NCI-H226 (cell line): ENCODE measurements around the gene USE1.

Source experiments
- DNase-seq: peaks from one replicate; pipeline ENCODE4 v3.0.0-alpha.2; 2015

The USE1 gene

DNA sequence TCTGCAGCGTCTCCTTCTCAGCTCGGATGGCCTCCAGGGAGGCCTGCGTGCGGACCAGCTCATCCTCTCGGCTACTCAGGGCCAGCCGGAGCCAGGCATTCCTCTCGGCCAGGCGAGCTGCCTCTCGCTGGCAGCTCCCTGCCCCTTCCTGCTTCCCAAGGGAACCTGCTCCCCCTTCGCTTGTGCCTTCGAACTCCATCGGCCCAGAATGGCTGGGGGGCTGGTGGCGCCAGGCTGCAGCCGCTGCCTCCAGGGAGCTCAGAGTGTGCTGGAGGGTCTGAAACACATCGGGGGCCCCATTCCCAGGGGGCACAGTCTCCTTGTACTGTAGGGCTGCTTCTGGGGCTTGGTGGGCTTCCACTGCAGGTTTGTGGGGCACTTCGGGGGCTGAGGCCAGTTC lies 47.4 kb downstream of the USE1 start:
- DNase-seq = no peak

DNA sequence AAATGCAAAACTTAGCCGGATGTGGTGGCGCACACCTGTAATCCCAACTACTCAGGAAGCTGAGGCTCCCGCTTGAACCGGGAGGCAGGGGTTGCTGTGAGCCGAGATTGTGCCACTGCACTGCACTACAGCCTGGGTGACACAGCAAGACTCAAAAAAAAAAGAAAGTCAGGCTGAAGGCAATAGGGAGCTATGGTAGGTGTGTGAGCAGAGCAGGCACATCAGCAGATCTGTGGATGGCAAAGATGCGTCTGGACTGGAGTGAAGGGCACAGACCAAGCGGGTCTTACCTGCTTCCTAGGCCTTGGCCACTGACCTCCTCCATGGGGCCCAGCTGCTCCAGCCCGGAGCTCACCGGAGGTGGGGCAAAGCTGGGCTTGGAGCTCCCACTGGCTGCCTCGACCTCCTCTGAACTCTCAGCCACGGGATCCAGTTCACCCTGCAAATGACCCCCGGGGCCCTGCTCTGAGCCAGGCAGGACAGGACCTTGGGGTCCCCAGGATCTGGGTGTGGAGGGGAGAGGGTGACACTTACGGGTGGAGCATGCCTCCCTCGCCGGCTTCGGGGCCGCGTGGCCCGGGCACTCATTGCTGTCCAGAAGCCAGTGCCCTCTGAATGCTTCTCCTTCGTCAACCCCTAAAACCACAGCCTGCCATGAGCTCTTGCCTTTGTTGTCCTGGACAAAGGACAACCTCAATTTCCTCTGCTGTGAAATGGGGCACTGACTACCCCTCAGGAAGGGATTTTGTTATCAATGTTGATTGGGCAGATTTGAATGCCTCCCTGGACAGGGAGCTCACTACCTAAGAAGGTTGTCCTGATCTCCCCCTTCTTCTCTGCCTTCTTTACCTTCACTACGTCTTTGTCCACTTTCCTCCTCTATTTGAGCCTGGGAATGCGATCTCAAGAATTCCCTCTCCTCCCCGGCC lies 48.8 kb downstream of the USE1 start:
- DNase-seq = no peak

DNA sequence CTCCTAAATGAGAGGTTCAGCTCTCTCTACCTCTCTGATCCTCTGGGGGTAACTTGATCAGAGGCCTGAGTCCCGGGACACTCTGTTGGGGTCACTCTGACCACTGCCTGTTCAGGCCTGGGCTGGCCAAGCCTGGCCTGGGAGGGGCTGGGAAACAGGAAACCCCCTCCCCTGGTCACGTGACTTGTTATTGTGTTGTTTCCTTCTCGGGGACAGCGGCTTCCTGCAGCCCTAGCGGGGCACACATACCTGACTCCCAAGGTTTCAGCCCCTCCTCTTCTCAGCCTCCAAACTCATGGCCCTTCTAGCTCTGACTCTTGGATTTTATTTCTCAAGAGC lies 49.5 kb downstream of the USE1 start, which contains the start of gene USHBP1:
Gene USHBP1 (minus strand): TSS at position 105 of the 339 bp plus-strand sequence. CDS start 446 bp downstream, outside the sequence.
- no peak for DNase-seq

DNA sequence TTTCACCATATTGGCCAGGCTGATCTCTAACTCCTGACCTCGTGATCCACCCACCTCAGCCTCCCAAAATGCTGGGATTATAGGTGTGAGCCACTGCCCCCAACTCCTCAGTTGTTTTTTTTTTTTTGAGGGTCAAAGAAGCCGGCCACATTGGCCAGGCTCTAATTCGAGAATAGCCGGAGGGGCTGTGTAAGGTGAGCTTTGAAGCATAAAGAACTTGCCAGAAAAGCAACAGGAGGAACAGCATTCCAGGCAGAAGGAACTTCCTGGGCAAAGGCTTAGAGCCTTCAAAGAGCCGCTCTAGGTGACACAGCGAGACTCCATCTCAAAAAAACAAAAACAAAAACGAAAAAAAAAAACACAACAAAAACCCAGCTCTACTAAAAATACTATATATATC lies 50.9 kb downstream of the USE1 start:
- no peak for DNase-seq

DNA sequence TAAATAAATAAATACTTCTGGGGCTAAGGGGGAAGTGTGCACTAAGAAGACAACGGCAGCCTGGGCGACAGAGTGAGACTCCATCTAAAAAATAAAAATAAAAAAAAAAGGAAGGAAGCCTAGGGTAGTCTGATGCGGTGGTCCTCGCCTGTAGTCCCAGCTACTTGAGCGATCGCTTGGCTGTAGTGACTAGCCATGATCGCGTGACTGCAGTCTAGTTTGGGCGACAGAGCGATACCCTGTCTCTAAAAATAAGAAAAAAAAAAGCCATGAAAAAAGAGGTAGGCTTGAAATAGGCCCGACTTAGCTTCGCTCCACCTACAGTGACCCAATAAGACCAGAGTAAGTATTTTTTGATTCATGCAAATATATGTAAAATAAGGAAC lies 51.4 kb downstream of the USE1 start:
- DNase-seq = no peak

DNA sequence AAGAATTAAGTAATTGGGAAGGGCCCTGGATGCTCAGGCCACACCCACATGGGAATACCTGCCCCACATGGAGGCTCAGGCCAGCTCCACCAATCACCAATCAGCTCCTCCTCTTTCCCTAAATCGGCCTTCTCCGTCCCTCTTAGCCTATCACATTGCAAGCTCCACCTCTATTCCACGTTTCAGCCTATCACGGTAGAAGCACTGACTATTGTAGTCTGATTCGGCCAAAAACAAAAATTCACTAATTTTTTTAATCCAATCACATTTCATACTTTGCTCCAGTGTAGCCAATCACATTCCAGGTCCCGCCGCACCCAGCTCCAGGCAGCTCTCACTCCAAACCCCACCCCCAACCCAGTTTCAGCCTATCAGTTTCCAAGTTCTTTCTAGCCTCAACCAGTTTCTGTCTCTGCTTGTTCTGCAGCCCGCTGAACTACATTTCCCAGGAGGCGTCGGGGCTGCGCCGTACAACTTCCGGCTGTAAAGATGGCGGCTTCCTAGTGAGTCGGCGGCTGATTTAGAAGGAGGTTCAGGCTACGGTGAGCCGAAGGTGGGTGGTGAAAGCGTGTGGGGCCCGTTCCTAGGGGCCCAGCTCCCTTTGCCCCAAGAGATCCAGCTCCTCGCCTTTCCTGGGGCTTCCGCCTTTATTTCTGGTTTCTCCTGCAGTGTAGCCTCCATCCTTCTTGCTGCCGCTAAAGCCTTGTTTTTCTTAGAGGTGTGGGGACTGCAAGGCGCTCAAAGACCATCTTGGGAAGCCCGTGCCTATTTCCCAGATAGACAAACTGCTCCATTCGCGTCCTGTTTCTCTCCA lies 52.0 kb downstream of the USE1 start, which contains the start of gene BABAM1:
Gene BABAM1 (plus strand): TSS at position 469 of the 814 bp plus-strand sequence. CDS start 1,364 bp downstream, outside the sequence.
- DNase-seq = peak; percentile 98

DNA sequence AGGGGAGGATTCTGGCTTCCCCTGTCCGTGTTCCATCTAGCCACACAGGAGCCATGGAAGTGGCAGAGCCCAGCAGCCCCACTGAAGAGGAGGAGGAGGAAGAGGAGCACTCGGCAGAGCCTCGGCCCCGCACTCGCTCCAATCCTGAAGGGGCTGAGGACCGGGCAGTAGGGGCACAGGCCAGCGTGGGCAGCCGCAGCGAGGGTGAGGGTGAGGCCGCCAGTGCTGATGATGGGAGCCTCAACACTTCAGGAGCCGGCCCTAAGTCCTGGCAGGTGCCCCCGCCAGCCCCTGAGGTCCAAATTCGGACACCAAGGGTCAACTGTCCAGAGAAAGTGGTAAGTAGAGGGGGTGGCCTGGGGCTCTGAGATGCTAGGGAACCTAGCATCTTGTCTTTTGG lies 53.6 kb downstream of the USE1 start:
- no peak for DNase-seq
